ENCODE results near the gene CAMTA1. TPM values are rescaled to one million over a fixed set of nuclear protein-coding genes. Genes with fewer than 3 reads are reported as not detected.

CAMTA1 gene
- total RNA-seq, 2 donors from 2014 or later: 55.3 to 69.5 TPM

GRCh38 chr1:7103361-7103782 lies 318.1 kb downstream of the CAMTA1 start:
- no peak overlapping the region for H3K27ac Mint-ChIP-seq
- no peaks in the 10 kb centered on the region for H3K9me3 ChIP-seq (ENCODE audit: control insufficient read depth, low read length, poor library complexity, severe bottlenecking)
- H3K4me1 Mint-ChIP-seq: no peaks in the 10 kb centered on the region
- no peak overlapping the region for H3K4me3 Mint-ChIP-seq
- peaks cover 2% of the 10 kb centered on the region for H3K27me3 Mint-ChIP-seq
- no peaks in the 10 kb centered on the region for H3K36me3 Mint-ChIP-seq (ENCODE audit: low read depth)
- DNase-seq (no peak), ATAC-seq (no peak)

GRCh38 chr1:7103874-7104273 lies 318.6 kb downstream of the CAMTA1 start:
- DNase-seq (no peak), ATAC-seq (no peak)
- Mint-ChIP-seq H3K36me3 (ENCODE audit: low read depth) (no peaks in the 10 kb centered on the region), H3K27ac (no peak overlapping the region), H3K4me3 (no peak overlapping the region), H3K4me1 (no peaks in the 10 kb centered on the region), H3K27me3 (no peaks in the 10 kb centered on the region)
- H3K9me3 ChIP-seq (ENCODE audit: control insufficient read depth, low read length, poor library complexity, severe bottlenecking): no peaks in the 10 kb centered on the region

- H3K9me3 ChIP-seq (ENCODE audit: control insufficient read depth, low read length, poor library complexity, severe bottlenecking): no peaks in the 10 kb centered on the region
- ATAC-seq (no peak), DNase-seq (no peak)
- no peaks in the 10 kb centered on the region for H3K27me3 Mint-ChIP-seq
- H3K36me3 Mint-ChIP-seq (ENCODE audit: low read depth): no peaks in the 10 kb centered on the region
- no peak overlapping the region for H3K27ac Mint-ChIP-seq
- H3K4me1 Mint-ChIP-seq: no peaks in the 10 kb centered on the region
- H3K4me3 Mint-ChIP-seq: no peak overlapping the region
Measured at GRCh38 chr1:7104339-7104738, 319.1 kb downstream of the CAMTA1 start.

GRCh38 chr1:7105269-7105668 lies 320.0 kb downstream of the CAMTA1 start:
- Mint-ChIP-seq H3K27me3 (peaks cover 9% of the 10 kb centered on the region), H3K4me3 (no peak overlapping the region), H3K27ac (no peak overlapping the region), H3K4me1 (no peaks in the 10 kb centered on the region), H3K36me3 (ENCODE audit: low read depth) (no peaks in the 10 kb centered on the region)
- H3K9me3 ChIP-seq (ENCODE audit: control insufficient read depth, low read length, poor library complexity, severe bottlenecking): no peaks in the 10 kb centered on the region
- no peak for ATAC-seq
- no peak for DNase-seq

GRCh38 chr1:7106442-7107108 lies 321.3 kb downstream of the CAMTA1 start:
- DNase-seq (no peak), ATAC-seq (no peak)
- H3K36me3 Mint-ChIP-seq (ENCODE audit: low read depth): peaks cover 4% of the 10 kb centered on the region
- no peaks in the 10 kb centered on the region for H3K9me3 ChIP-seq (ENCODE audit: control insufficient read depth, low read length, poor library complexity, severe bottlenecking)
- H3K4me3 Mint-ChIP-seq: no peak overlapping the region
- H3K27me3 Mint-ChIP-seq: peaks cover 22% of the 10 kb centered on the region
- H3K27ac Mint-ChIP-seq: no peak overlapping the region
- no peaks in the 10 kb centered on the region for H3K4me1 Mint-ChIP-seq

GRCh38 chr1:7107109-7107830 lies 322.0 kb downstream of the CAMTA1 start:
- peaks cover 22% of the 10 kb centered on the region for H3K27me3 Mint-ChIP-seq
- no peaks in the 10 kb centered on the region for H3K4me1 Mint-ChIP-seq
- no peaks in the 10 kb centered on the region for H3K9me3 ChIP-seq (ENCODE audit: control insufficient read depth, low read length, poor library complexity, severe bottlenecking)
- peaks cover 4% of the 10 kb centered on the region for H3K36me3 Mint-ChIP-seq (ENCODE audit: low read depth)
- ATAC-seq: no peak
- DNase-seq: no peak
- H3K4me3 Mint-ChIP-seq: no peak overlapping the region
- H3K27ac Mint-ChIP-seq: no peak overlapping the region

GRCh38 chr1:7108251-7108650 lies 323.0 kb downstream of the CAMTA1 start:
- no peak for DNase-seq
- H3K4me3 Mint-ChIP-seq: no peak overlapping the region
- H3K36me3 Mint-ChIP-seq (ENCODE audit: low read depth): peaks cover 4% of the 10 kb centered on the region
- no peaks in the 10 kb centered on the region for H3K9me3 ChIP-seq (ENCODE audit: control insufficient read depth, low read length, poor library complexity, severe bottlenecking)
- H3K4me1 Mint-ChIP-seq: no peaks in the 10 kb centered on the region
- ATAC-seq: no peak
- H3K27ac Mint-ChIP-seq: no peak overlapping the region
- peaks cover 29% of the 10 kb centered on the region for H3K27me3 Mint-ChIP-seq

GRCh38 chr1:7109901-7110300 lies 324.6 kb downstream of the CAMTA1 start:
- Mint-ChIP-seq H3K4me3 (no peak overlapping the region), H3K36me3 (ENCODE audit: low read depth) (peaks cover 4% of the 10 kb centered on the region), H3K4me1 (no peaks in the 10 kb centered on the region), H3K27ac (no peak overlapping the region), H3K27me3 (peaks cover 30% of the 10 kb centered on the region)
- no peaks in the 10 kb centered on the region for H3K9me3 ChIP-seq (ENCODE audit: control insufficient read depth, low read length, poor library complexity, severe bottlenecking)
- ATAC-seq (no peak), DNase-seq (no peak)

- Mint-ChIP-seq H3K36me3 (ENCODE audit: low read depth) (peaks cover 4% of the 10 kb centered on the region), H3K4me3 (no peak overlapping the region), H3K4me1 (no peaks in the 10 kb centered on the region), H3K27ac (no peak overlapping the region), H3K27me3 (peaks cover 30% of the 10 kb centered on the region)
- no peaks in the 10 kb centered on the region for H3K9me3 ChIP-seq (ENCODE audit: control insufficient read depth, low read length, poor library complexity, severe bottlenecking)
- ATAC-seq: no peak
- DNase-seq: no peak
Measured at GRCh38 chr1:7110321-7110720, 325.1 kb downstream of the CAMTA1 start.

GRCh38 chr1:7111853-7112252 lies 326.6 kb downstream of the CAMTA1 start:
- ATAC-seq (no peak), DNase-seq (no peak)
- no peak overlapping the region for H3K4me3 Mint-ChIP-seq
- peaks cover 30% of the 10 kb centered on the region for H3K27me3 Mint-ChIP-seq
- H3K9me3 ChIP-seq (ENCODE audit: control insufficient read depth, low read length, poor library complexity, severe bottlenecking): no peaks in the 10 kb centered on the region
- peaks cover 4% of the 10 kb centered on the region for H3K36me3 Mint-ChIP-seq (ENCODE audit: low read depth)
- no peak overlapping the region for H3K27ac Mint-ChIP-seq
- H3K4me1 Mint-ChIP-seq: no peaks in the 10 kb centered on the region

GRCh38 chr1:7113136-7113535 lies 327.9 kb downstream of the CAMTA1 start:
- no peak for DNase-seq
- Mint-ChIP-seq H3K27me3 (peaks cover 30% of the 10 kb centered on the region), H3K4me3 (no peak overlapping the region), H3K27ac (no peak overlapping the region), H3K4me1 (no peaks in the 10 kb centered on the region), H3K36me3 (ENCODE audit: low read depth) (peaks cover 4% of the 10 kb centered on the region)
- H3K9me3 ChIP-seq (ENCODE audit: control insufficient read depth, low read length, poor library complexity, severe bottlenecking): no peaks in the 10 kb centered on the region
- no peak for ATAC-seq

GRCh38 chr1:7113822-7114221 lies 328.6 kb downstream of the CAMTA1 start:
- DNase-seq: no peak
- no peak overlapping the region for H3K4me3 Mint-ChIP-seq
- no peaks in the 10 kb centered on the region for H3K4me1 Mint-ChIP-seq
- no peaks in the 10 kb centered on the region for H3K9me3 ChIP-seq (ENCODE audit: control insufficient read depth, low read length, poor library complexity, severe bottlenecking)
- H3K36me3 Mint-ChIP-seq (ENCODE audit: low read depth): peaks cover 4% of the 10 kb centered on the region
- no peak overlapping the region for H3K27ac Mint-ChIP-seq
- no peak for ATAC-seq
- H3K27me3 Mint-ChIP-seq: peaks cover 34% of the 10 kb centered on the region

GRCh38 chr1:7116001-7116400 lies 330.7 kb downstream of the CAMTA1 start:
- peaks cover 2% of the 10 kb centered on the region for H3K36me3 Mint-ChIP-seq (ENCODE audit: low read depth)
- H3K4me3 Mint-ChIP-seq: no peak overlapping the region
- no peaks in the 10 kb centered on the region for H3K4me1 Mint-ChIP-seq
- H3K9me3 ChIP-seq (ENCODE audit: control insufficient read depth, low read length, poor library complexity, severe bottlenecking): no peaks in the 10 kb centered on the region
- peaks cover 33% of the 10 kb centered on the region for H3K27me3 Mint-ChIP-seq
- no peak overlapping the region for H3K27ac Mint-ChIP-seq
- ATAC-seq: no peak
- no peak for DNase-seq
